Brain microvascular endothelial cell (primary cell): ENCODE data around the gene TRAPPC14.
"Not testable (repeated sequence)": the region's sequence is repeated elsewhere in the genome, so short reads cannot be mapped to it uniquely, and the experiment has no call there.

ENCODE experiments used
- DNase-seq: peaks from one replicate; pipeline ENCODE4 v3.0.0-alpha.2; 2020
- H3K27ac ChIP-seq: fragments of 250-450 bp; sonication (Bioruptor Pico); 2 replicates; pipeline ENCODE4 v1.5.1; 2020; ENCODE audit warnings: mild to moderate bottlenecking, moderate library complexity
- H3K27me3 ChIP-seq: fragments of 250-450 bp; sonication (Bioruptor Pico); replicated peaks from 2 replicates; pipeline ENCODE4 v1.5.1; 2020; ENCODE audit warnings: mild to moderate bottlenecking
- H3K36me3 ChIP-seq: fragments of 250-450 bp; sonication (Bioruptor Pico); replicated peaks from 2 replicates; pipeline ENCODE4 v1.5.1; 2020; ENCODE audit warnings: mild to moderate bottlenecking
- H3K4me3 ChIP-seq: 2 replicates; pipeline ENCODE4 v1.5.1; 2011; ENCODE audit warnings: low read depth, mild to moderate bottlenecking, control low read depth, low read length, moderate library complexity
- in situ Hi-C: cut with HindIII; loops from 2 replicates; pipeline ENCODE4 v1.10.0; 2017; ENCODE audit warnings: low sequenced_read_pairs, low pct_ligation_motif_present
- TF ChIP-seq, protein P1 (sequence below): IDR thresholded peaks from 2 replicates; pipeline ENCODE4 v1.5.1; 2011; ENCODE audit warnings: low read depth, mild to moderate bottlenecking, moderate library complexity, low read length, control low read depth, inconsistent platforms; ENCODE audit errors: missing control alignments

Gene TRAPPC14

DNA sequence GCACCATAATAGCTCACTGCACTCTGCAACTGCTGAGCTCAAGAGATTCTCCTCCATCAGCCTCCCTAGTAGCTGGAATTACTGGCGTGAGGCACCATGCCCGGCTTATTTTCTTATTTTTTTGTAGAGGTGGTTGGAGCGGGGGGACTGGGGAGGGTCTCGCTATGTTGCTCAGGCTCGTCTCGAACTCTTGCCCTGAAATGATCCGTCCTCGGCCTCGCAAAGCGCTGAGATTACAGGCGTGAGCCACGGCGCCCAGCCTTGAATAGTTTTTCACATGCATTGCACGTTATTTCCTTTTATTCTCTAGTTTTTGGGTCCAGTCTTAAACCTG lies 10.3 kb downstream of the TRAPPC14 start:
- Histone ChIP-seq H3K27me3 (no peaks in the 10 kb centered on the region), H3K27ac (no peak overlapping the region)
- in situ Hi-C loops, result no loop called here

DNA sequence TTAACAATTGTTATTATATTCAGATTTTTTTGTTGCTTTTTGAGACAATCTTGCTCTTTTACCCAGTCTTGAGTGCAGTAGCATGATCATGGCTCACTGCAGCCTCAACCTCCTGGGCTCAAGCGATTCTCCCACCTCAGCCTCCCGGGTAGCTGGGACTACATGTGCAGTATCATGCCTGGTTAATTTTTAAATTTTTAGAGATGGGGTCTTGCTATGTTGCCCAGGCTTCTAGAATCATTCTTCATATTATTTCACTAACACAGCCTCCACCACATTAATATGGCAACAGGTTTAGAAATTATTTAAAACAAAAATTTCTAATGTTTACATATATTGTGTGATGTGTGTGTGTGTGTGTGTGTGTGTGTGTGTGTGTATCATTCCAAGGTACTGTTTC lies 11.2 kb downstream of the TRAPPC14 start:
- no peak for DNase-seq
- Histone ChIP-seq H3K4me3 (no peak overlapping the region), H3K27me3 (no peaks in the 10 kb centered on the region), H3K36me3 (no peaks in the 10 kb centered on the region), H3K27ac (no peak overlapping the region)
- TF ChIP-seq, protein P1, sequence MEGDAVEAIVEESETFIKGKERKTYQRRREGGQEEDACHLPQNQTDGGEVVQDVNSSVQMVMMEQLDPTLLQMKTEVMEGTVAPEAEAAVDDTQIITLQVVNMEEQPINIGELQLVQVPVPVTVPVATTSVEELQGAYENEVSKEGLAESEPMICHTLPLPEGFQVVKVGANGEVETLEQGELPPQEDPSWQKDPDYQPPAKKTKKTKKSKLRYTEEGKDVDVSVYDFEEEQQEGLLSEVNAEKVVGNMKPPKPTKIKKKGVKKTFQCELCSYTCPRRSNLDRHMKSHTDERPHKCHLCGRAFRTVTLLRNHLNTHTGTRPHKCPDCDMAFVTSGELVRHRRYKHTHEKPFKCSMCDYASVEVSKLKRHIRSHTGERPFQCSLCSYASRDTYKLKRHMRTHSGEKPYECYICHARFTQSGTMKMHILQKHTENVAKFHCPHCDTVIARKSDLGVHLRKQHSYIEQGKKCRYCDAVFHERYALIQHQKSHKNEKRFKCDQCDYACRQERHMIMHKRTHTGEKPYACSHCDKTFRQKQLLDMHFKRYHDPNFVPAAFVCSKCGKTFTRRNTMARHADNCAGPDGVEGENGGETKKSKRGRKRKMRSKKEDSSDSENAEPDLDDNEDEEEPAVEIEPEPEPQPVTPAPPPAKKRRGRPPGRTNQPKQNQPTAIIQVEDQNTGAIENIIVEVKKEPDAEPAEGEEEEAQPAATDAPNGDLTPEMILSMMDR, result no peak
- in situ Hi-C loops, result no loop called here

More for the DNA sequence above, 10.3 kb downstream of the TRAPPC14 start:
- no peak for DNase-seq
- Histone ChIP-seq H3K36me3 (peaks cover 1% of the 10 kb centered on the region), H3K4me3 (peak overlapping the region; percentile 40)
- TF ChIP-seq, protein P1, result no peak

DNA sequence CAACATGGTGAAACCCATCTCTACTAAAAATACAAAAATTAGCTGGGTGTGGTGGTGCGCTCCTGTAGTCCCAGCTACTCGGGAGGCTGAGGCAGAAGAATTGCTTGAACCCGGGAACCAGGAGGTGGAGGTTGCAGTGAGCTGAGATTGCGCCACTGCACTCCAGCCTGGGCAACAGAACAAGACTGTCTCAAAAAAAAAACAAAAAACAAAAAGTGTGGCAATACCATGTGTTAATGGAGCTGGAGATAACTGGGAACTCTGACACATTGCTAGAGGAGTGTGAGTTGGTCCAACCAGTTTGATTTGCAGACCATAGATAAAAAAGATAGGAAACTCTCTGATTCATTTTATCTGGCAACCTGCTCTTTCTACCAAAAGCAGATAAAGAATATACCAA lies 12.2 kb downstream of the TRAPPC14 start:
- H3K36me3 ChIP-seq, DNase-seq: not testable (repeated sequence)

DNA sequence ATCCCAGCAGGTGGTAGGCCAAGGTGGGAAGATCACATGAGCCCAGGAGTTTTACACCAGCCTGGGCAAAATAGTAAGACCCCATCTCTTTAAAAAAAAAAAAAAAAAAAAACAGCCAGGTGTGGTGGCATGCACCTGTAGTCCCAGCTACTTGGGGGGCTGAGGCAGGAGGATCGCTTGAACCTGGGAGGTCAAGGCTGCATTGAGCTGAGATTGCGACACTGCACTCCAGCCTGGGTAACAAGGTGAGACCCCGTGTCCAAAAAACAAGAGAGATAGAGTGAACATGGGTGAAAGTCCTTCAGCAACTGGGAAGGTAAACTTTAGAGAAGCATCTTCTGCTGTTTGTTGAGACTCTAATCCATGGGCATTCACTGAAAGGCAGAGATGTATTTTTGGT lies 16.1 kb downstream of the TRAPPC14 start:
- H3K27me3 ChIP-seq, result no peaks in the 10 kb centered on the region
- no peak overlapping the region for H3K4me3 ChIP-seq
- DNase-seq, result no peak
- H3K27ac ChIP-seq, result no peak overlapping the region
- no peaks in the 10 kb centered on the region for H3K36me3 ChIP-seq
- TF ChIP-seq, protein P1, result no peak
- in situ Hi-C loops, result no loop called here

More for the DNA sequence above, 12.2 kb downstream of the TRAPPC14 start:
- H3K27me3 ChIP-seq, H3K4me3 ChIP-seq, H3K27ac ChIP-seq, in situ Hi-C loops: not testable (repeated sequence)

DNA sequence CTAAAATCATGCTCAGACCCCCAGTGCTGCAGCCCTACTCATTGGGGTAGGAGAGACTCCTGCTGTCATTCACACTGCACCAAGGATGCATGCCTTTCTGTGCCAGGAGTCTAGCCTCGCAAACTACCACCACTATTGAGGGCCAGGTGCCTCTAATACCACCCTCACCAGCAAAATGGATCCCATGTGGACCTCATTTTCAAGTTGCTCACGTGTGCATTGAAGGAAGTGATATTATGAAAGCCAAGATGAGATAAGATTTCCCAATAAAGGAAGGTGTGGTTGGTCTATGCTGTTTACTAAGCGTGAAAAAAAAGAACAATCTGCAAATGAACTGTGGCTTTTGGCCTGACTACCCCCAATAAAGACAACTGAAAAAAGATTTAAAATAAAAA lies 17.0 kb downstream of the TRAPPC14 start:
- no peak for DNase-seq
- in situ Hi-C loops, result no loop called here
- Histone ChIP-seq H3K36me3 (no peaks in the 10 kb centered on the region), H3K4me3 (no peak overlapping the region), H3K27ac (no peak overlapping the region), H3K27me3 (no peaks in the 10 kb centered on the region)
- TF ChIP-seq, protein P1, result no peak

DNA sequence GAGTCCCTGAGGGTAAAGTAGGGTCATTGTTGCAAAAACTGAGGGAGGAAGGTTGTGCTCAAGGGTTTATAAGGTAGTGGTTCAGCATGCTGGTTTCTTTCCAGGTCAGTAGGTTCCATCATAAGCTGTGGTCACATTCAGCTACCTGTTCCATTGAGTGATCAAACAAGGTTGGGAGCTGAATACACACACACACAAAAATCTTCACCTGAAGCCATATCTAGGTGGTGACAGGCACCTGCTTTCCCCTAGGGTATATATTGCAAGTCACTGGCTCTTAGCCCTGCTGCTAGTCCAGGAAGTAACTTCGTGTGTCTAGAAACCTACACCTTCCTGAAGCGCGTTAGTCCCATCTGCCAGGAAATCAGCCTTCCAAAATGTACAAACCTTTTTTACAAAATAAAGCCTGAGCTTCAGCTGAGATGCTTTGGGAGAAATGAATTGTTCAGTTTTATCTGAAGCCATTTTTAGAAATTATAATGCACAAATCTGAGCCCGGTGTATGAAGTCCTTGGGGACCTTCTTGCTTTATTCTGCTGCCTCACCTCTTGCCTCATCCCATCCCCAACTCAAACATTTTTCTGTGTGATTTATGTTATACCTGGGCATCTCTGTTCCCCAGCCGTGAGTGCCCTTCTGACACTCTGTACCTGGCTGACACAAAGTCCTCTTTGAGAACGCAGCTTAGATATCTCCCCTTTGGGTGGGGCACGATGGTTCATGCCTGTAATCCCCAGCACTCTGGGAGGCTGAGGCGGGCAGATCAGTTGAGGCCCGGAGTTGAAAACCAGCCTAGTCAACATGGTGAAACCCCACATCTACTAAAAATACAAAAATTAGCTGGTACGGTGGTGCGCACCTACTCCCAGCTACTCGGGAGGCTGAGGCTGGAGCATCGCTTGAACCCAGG lies 20.4 kb downstream of the TRAPPC14 start:
- in situ Hi-C loops, result no loop called here
- Histone ChIP-seq H3K27ac (no peak overlapping the region), H3K36me3 (no peaks in the 10 kb centered on the region), H3K4me3 (no peak overlapping the region), H3K27me3 (no peaks in the 10 kb centered on the region)
- no peak for DNase-seq
- TF ChIP-seq, protein P1, result no peak
